Measurements from ENCODE around the gene MORF4L1. TPM values are rescaled to one million over a fixed set of nuclear protein-coding genes. Genes with fewer than 3 reads are reported as not detected.

MORF4L1 gene
- total and polyA plus RNA-seq, 10 of the 15 experiments (the other 5 are each of a cell fraction or from before 2014, with no cell fraction given), result 113 to 636 (median 229) TPM

GRCh38 chr15:78841891-78842290 lies 30.8 kb upstream of the MORF4L1 start:
- Histone ChIP-seq H3K27me3 (replicated peaks in 1 of 2; ENCODE audit: control insufficient read depth in 2 of 2, insufficient read depth in 2 of 2, low read length in 1 of 2) (no peaks in the 10 kb centered on the region), H3K79me2 (ENCODE audit: control insufficient read depth, insufficient read depth, low read length) (no peaks in the 10 kb centered on the region), H3K36me3 (ENCODE audit: control insufficient read depth in 2 of 2, insufficient read depth in 2 of 2, low read length in 1 of 2) (no peaks in the 10 kb centered on the region), H3K4me3 (peak overlapping the region; percentile 10; the same call in 1 of the 2 replicates), H3K27ac (ENCODE audit: control insufficient read depth, insufficient read depth) (peak overlapping the region; percentile 89), H3K4me1 (ENCODE audit: control insufficient read depth, insufficient read depth, low read length) (peaks cover 36% of the 10 kb centered on the region), H2AFZ (ENCODE audit: control insufficient read depth, low read depth, low read length) (peak overlapping the region; percentile 77), H3K9ac (ENCODE audit: control insufficient read depth, insufficient read depth, low read length) (peak overlapping the region; percentile 36), H3K9me3 (replicated peaks; ENCODE audit: control insufficient read depth, insufficient read depth, low read length) (no peaks in the 10 kb centered on the region), H3K4me2 (ENCODE audit: control insufficient read depth, insufficient read depth) (peak overlapping the region; percentile 40), H4K20me1 (ENCODE audit: control insufficient read depth, insufficient read depth) (no peaks in the 10 kb centered on the region)
- ChIA-PET SMC1A (ENCODE audit: uncharacterized antibody, unreplicated experiment) (interaction anchor here (1.0 kb wide), 1 partner anchor 102 kb away, joined by 4 read pairs; no protein-coding TSS in a partner anchor), RAD21 (ENCODE audit: unreplicated experiment) (interaction anchor here (1.0 to 1.6 kb wide), 7 partner anchors 24 to 98 kb away, joined by 3 to 8 read pairs (median 3); partner anchors contain the start of gene ADAMTS7), POLR2A (interaction anchor here (0.6 to 1.5 kb wide), 3 partner anchors 31 to 147 kb away, joined by 3 to 6 read pairs (median 5); partner anchors contain the start of gene MORF4L1), CTCF (interaction anchor here (0.5 to 3.1 kb wide), 7 partner anchors 18 to 710 kb away, joined by 3 to 15 read pairs (median 4); no protein-coding TSS in a partner anchor)
- ATAC-seq (no peak; the same call in 1 of the 3 replicates), FAIRE-seq (no peak), DNase-seq (ENCODE audit: low read depth, low spot score) (no peak)
- TF ChIP-seq IKZF1 (conservative IDR thresholded peaks at IDR 0.05) (0 out of 2 replicates have a peak, but pooled peaks have one; percentile 23), ELK1 (IDR thresholded peaks at IDR 0.05; ENCODE audit: low read depth, low read length) (no peak), RUNX3 (IDR thresholded peaks at IDR 0.05; ENCODE audit: low read length) (peak; percentile 4; the same call in 1 of the 2 replicates), IKZF2 (IDR thresholded peaks at IDR 0.05) (peak in 1 of 2 experiments; percentile 4; a peak in 1 of 4 replicates), HSF1 (IDR thresholded peaks at IDR 0.05; ENCODE audit: low read depth, low read length) (no peak), JUNB (IDR thresholded peaks at IDR 0.05) (no peak), EGR1 (IDR thresholded peaks at IDR 0.05; ENCODE audit: borderline replicate concordance in 1 of 2, low read depth in 2 of 2, low read length in 2 of 2) (0 out of 3 replicates have a peak, but pooled peaks of 1 of the 2 experiments have one; percentile 60)
- no TSS peak for BruUV-seq (replicated peaks)
- WGBS (ENCODE audit: insufficient coverage, insufficient replicate concordance, low lambda C conversion rate, missing lambda C conversion rate), result 3% methylated on average over 6 of the region's 6 CpGs
- intact Hi-C loops (cut with micrococcal nuclease; ENCODE audit: unreplicated experiment) (no loop called here), in situ Hi-C loops (cut with MboI) (no loop called here)

All from GM12878 (cell line).